Neutrophil (primary cell): ENCODE measurements around the gene TNPO3.

ENCODE experiments used
- H3K27ac ChIP-seq: fragments of 200-600 bp; sonication (generic); 2 replicates; pipeline ENCODE4 v1.5.1; 2016; ENCODE audit warnings: mild to moderate bottlenecking, moderate library complexity
- H3K27me3 ChIP-seq: fragments of 200-600 bp; sonication (generic); 2 replicates; pipeline ENCODE4 v1.6.0; 2016; ENCODE audit warnings: mild to moderate bottlenecking
- H3K36me3 ChIP-seq: fragments of 200-600 bp; sonication (generic); 2 replicates; pipeline ENCODE4 v1.5.1; 2017
- H3K4me1 ChIP-seq, 2 experiments: fragments of 200-600 bp in 1 of 2; sonication (generic) in 1 of 2; 1 replicate in 1 of 2; 2 replicates in 1 of 2; pipeline versions ENCODE4 v1.5.1 to v1.6.1; 2013 to 2016; ENCODE audit warnings: low read depth in 1 of 2, low read length in 1 of 2, mild to moderate bottlenecking in 1 of 2, moderate library complexity in 1 of 2; ENCODE audit not compliant: control insufficient read depth in 1 of 2, insufficient read depth in 1 of 2
- H3K4me3 ChIP-seq, 2 experiments: fragments of 200-600 bp in 1 of 2; sonication (generic) in 1 of 2; 1 replicate in 1 of 2; 2 replicates in 1 of 2; pipeline ENCODE4 v1.5.1; 2013 to 2016; ENCODE audit warnings: low read depth in 1 of 2, low read length in 1 of 2, mild to moderate bottlenecking in 1 of 2, moderate library complexity in 1 of 2
- H3K9me3 ChIP-seq: fragments of 200-600 bp; sonication (generic); 2 replicates; pipeline ENCODE4 v1.5.1; 2016
- CTCF ChIP-seq: fragments of 200-600 bp; sonication (generic); IDR thresholded peaks from 2 replicates; pipeline ENCODE4 v1.5.1; 2016; ENCODE audit warnings: antibody characterized with exemption

The TNPO3 gene

GRCh38 chr7:128912281-128912680 lies 142.6 kb downstream of the TNPO3 start:
- TF ChIP-seq CTCF, result no peak
- H3K4me3 ChIP-seq, result no peak overlapping the region
- peaks cover 95% of the 10 kb centered on the region for H3K27me3 ChIP-seq
- no peak overlapping the region for H3K27ac ChIP-seq
- no peaks in the 10 kb centered on the region for H3K9me3 ChIP-seq
- peaks cover 3 to 7% of the 10 kb centered on the region in 2 experiments for H3K4me1 ChIP-seq
- H3K36me3 ChIP-seq, result no peaks in the 10 kb centered on the region

GRCh38 chr7:128911423-128912031 lies 143.4 kb downstream of the TNPO3 start:
- no peaks in the 10 kb centered on the region for H3K9me3 ChIP-seq
- H3K4me3 ChIP-seq, result no peak overlapping the region
- H3K36me3 ChIP-seq, result no peaks in the 10 kb centered on the region
- TF ChIP-seq CTCF, result no peak
- peaks cover 3 to 7% of the 10 kb centered on the region in 2 experiments for H3K4me1 ChIP-seq
- H3K27ac ChIP-seq, result no peak overlapping the region
- peaks cover 93% of the 10 kb centered on the region for H3K27me3 ChIP-seq

GRCh38 chr7:128910569-128910945 lies 144.4 kb downstream of the TNPO3 start, which contains the start of gene KCP:
TSS of gene KCP (minus strand) at chr7:128910709. CDS start at chr7:128910676, 33 bp downstream.
- Histone ChIP-seq H3K27me3 (peaks cover 90% of the 10 kb centered on the region), H3K9me3 (no peaks in the 10 kb centered on the region), H3K4me3 (no peak within 1 kb of the TSS), H3K4me1 (peaks cover 2 to 4% of the 10 kb centered on the region in 2 experiments), H3K27ac (no peak within 1 kb of the TSS), H3K36me3 (no peaks in the 10 kb centered on the region)
- TF ChIP-seq CTCF, result no peak

- Histone ChIP-seq H3K27me3 (peaks cover 83% of the 10 kb centered on the region), H3K4me3 (no peak overlapping the region), H3K27ac (no peak overlapping the region), H3K4me1 (no peaks in the 10 kb centered on the region), H3K9me3 (no peaks in the 10 kb centered on the region), H3K36me3 (no peaks in the 10 kb centered on the region)
- no peak for TF ChIP-seq CTCF
Observed at GRCh38 chr7:128909625-128910568, 145.0 kb downstream of the TNPO3 start.

- no peak for TF ChIP-seq CTCF
- Histone ChIP-seq H3K36me3 (no peaks in the 10 kb centered on the region), H3K4me1 (no peaks in the 10 kb centered on the region), H3K9me3 (no peaks in the 10 kb centered on the region), H3K27ac (no peak overlapping the region), H3K27me3 (peaks cover 74% of the 10 kb centered on the region), H3K4me3 (no peak overlapping the region)
Observed at GRCh38 chr7:128908750-128909624, 145.9 kb downstream of the TNPO3 start.
